Mesodermal cell (in vitro differentiated cells): ENCODE results near the gene PPFIA2.

Experiments
- H3K27ac ChIP-seq: 2 replicates; pipeline ENCODE4 v1.7.0; 2013; ENCODE audit warnings: mild to moderate bottlenecking, low read depth, low read length, moderate library complexity; ENCODE audit not compliant: severe bottlenecking
- H3K36me3 ChIP-seq: 2 replicates; pipeline ENCODE4 v1.7.1; 2013; ENCODE audit warnings: mild to moderate bottlenecking, low read length, moderate library complexity; ENCODE audit not compliant: control insufficient read depth, insufficient read depth
- H3K4me1 ChIP-seq: one replicate; pipeline ENCODE4 v1.7.1; 2013; ENCODE audit warnings: mild to moderate bottlenecking, low read length; ENCODE audit not compliant: insufficient read depth, control insufficient read depth, poor library complexity, severe bottlenecking
- H3K4me3 ChIP-seq: 2 replicates; pipeline ENCODE4 v1.7.0; 2013; ENCODE audit warnings: low read length, control low read depth, mild to moderate bottlenecking; ENCODE audit not compliant: insufficient read depth, poor library complexity, severe bottlenecking; ENCODE audit errors: extremely low read depth
- H3K9me3 ChIP-seq: 2 replicates; pipeline ENCODE4 v1.7.1; 2013; ENCODE audit warnings: mild to moderate bottlenecking, low read length, moderate library complexity; ENCODE audit not compliant: control insufficient read depth
- WGBS, 2 experiments: methylation state at CpG; one replicate each; pipeline ENCODE4 v1.1.5; 2013; ENCODE audit warnings: missing lambda C conversion rate in 2 of 2; ENCODE audit not compliant: insufficient coverage in 2 of 2; 5-methylcytosine and 5-hydroxymethylcytosine counted together

The PPFIA2 gene

GRCh38 chr12:81327425-81327824 lies 431.7 kb downstream of the PPFIA2 start:
- Histone ChIP-seq H3K4me3 (no peak overlapping the region), H3K4me1 (no peaks in the 10 kb centered on the region), H3K36me3 (no peaks in the 10 kb centered on the region), H3K9me3 (no peaks in the 10 kb centered on the region), H3K27ac (no peak overlapping the region)

DNA sequence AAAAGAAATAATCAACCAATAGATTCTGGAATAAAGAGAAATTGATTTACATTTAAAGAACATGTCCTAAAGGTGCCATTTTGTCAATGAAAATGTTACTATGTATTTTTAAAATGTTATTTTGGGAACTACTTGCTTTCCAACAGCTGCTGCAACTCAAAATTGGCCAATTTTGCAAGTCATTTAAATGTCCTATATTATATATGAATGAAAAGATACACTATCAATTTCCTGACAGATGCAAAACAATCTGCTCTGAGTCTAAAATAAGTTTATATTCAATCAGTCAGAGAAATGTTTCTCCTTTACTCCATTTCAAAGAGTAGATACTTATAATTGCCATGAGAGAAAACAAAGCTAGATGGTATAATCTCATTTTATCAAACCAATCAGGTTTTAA lies 434.1 kb downstream of the PPFIA2 start:
- no peak overlapping the region for H3K27ac ChIP-seq
- no peaks in the 10 kb centered on the region for H3K36me3 ChIP-seq
- H3K9me3 ChIP-seq, result no peaks in the 10 kb centered on the region
- H3K4me3 ChIP-seq, result no peak overlapping the region
- no peaks in the 10 kb centered on the region for H3K4me1 ChIP-seq

GRCh38 chr12:81314903-81315531 lies 444.1 kb downstream of the PPFIA2 start:
- Histone ChIP-seq H3K36me3 (no peaks in the 10 kb centered on the region), H3K27ac (no peak overlapping the region), H3K4me3 (no peak overlapping the region), H3K4me1 (no peaks in the 10 kb centered on the region), H3K9me3 (no peaks in the 10 kb centered on the region)
- 69 to 95% methylated on average over 2 of the region's 2 CpGs for WGBS, 2 experiments

DNA sequence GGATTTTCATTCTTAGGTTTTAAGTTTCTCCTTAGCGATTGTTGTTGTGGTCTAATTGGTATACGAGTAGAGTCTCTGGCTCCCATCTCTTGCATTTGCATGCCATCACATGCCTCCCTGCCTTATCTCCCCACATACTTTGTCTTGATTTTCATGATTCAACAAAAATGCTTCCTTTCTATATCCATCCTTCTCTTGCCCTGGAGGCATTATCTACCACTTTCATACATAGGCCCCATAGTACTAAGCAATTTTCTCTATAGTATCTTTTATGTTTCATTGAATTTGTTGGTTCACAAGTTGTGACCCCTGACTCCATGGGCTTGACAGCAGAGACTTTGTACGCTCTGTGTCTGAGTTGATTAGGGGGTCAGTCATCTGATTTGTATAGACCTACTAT lies 455.2 kb downstream of the PPFIA2 start:
- Histone ChIP-seq H3K36me3 (no peaks in the 10 kb centered on the region), H3K4me1 (peaks cover 3% of the 10 kb centered on the region), H3K27ac (no peak overlapping the region), H3K4me3 (no peak overlapping the region), H3K9me3 (no peaks in the 10 kb centered on the region)
- 60% methylated on average over 1 of the region's 3 CpGs; no CpG with 5 or more reads in 1 of the 2 experiments for WGBS, 2 experiments

- Histone ChIP-seq H3K4me1 (peaks cover 3% of the 10 kb centered on the region), H3K36me3 (no peaks in the 10 kb centered on the region), H3K4me3 (no peak overlapping the region), H3K9me3 (no peaks in the 10 kb centered on the region), H3K27ac (no peak overlapping the region)
- 80% methylated on average over 2 of the region's 2 CpGs; no CpG with 5 or more reads in 1 of the 2 experiments for WGBS, 2 experiments
Observed at GRCh38 chr12:81300454-81300853, 458.7 kb downstream of the PPFIA2 start.

- H3K4me1 ChIP-seq, result no peaks in the 10 kb centered on the region
- H3K27ac ChIP-seq, result no peak overlapping the region
- no peak overlapping the region for H3K4me3 ChIP-seq
- H3K9me3 ChIP-seq, result no peaks in the 10 kb centered on the region
- no peaks in the 10 kb centered on the region for H3K36me3 ChIP-seq
- no CpG with 5 or more reads among the region's 3 CpGs for WGBS, 2 experiments
Observed at GRCh38 chr12:81297601-81298000, 461.5 kb downstream of the PPFIA2 start.

DNA sequence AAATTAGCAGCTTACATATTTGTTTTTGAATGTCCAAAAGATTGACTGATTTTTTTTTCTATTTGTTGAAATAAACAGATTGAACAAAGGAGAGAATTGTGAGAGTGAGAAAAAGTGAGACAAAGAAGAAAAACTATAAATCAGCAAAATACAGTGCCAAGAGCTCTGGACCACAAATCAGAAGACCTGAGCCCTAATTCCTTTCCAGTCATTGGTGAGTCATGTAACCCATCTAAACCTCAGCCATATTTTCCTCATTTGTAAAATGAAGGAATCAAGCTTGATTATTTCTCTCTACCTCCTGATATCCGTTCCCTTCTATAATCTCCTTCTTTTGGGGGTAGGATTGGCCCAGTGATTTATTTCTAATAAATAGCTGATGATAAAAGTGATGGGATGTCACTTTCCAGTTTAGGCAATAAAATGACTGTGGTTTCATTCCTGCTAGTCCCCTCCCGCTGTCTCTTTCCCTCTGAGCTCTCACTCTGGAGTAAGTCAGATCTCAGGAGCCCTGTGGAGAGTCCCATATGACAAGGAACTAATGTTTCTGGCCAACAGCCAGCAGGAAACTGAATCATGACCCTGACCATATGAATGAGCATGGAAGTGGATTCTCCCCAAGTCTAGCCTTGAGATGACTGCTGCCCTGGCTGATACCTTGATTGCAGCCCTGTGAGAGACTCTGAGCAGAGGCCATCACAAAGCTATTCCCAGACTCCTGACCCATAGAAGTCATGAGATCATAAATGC lies 462.4 kb downstream of the PPFIA2 start:
- H3K4me3 ChIP-seq, result no peak overlapping the region
- no peaks in the 10 kb centered on the region for H3K36me3 ChIP-seq
- no peak overlapping the region for H3K27ac ChIP-seq
- WGBS, 2 experiments, result 100% methylated on average over 1 of the region's 2 CpGs
- no peaks in the 10 kb centered on the region for H3K4me1 ChIP-seq
- H3K9me3 ChIP-seq, result no peaks in the 10 kb centered on the region

DNA sequence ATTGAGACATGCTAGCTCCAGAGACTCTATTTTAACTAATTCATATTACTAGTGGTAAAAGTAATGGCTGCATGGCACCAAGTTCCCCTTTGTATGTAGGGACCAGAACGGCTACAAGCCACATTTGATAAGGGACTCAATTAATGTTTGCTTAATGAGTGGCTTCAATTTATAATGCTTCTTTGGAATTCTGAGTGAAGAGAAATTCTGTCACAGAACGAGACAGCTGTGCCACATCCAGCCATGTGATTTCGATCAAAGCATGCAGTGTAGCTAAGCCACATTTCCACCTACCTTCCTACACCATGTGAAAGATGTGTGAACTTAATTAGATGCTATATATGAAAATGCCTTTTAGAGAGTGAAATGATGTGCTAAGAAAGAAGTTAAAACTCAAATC lies 463.9 kb downstream of the PPFIA2 start:
- 89% methylated on average over 1 of the region's 3 CpGs; no CpG with 5 or more reads in 1 of the 2 experiments for WGBS, 2 experiments
- Histone ChIP-seq H3K4me3 (no peak overlapping the region), H3K9me3 (no peaks in the 10 kb centered on the region), H3K36me3 (no peaks in the 10 kb centered on the region), H3K4me1 (no peaks in the 10 kb centered on the region), H3K27ac (no peak overlapping the region)

- 78 to 92% methylated on average over 6 of the region's 12 CpGs for WGBS, 2 experiments
- Histone ChIP-seq H3K9me3 (no peaks in the 10 kb centered on the region), H3K27ac (no peak overlapping the region), H3K4me1 (no peaks in the 10 kb centered on the region), H3K4me3 (no peak overlapping the region), H3K36me3 (no peaks in the 10 kb centered on the region)
Observed at GRCh38 chr12:81294325-81295190, 464.6 kb downstream of the PPFIA2 start.

DNA sequence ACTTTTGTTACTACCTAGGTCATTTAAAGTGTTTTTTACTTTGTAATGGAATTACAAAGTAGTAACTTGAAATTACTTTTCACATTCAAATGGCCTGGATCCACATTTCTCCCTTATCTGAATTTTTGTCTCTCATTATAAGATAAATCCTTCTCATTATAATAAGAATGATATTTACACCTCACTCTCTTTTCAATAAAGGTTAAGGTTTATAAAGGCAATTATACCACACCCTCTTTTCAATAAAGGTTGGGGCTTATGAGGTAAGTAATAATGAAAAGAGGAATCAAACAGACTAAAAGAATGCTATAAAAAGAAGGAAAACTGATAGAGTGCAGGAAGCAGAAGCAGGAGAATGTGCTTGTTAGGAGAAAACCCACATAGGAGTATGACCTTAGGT lies 470.5 kb downstream of the PPFIA2 start:
- Histone ChIP-seq H3K4me3 (no peak overlapping the region), H3K9me3 (no peaks in the 10 kb centered on the region), H3K4me1 (no peaks in the 10 kb centered on the region), H3K36me3 (no peaks in the 10 kb centered on the region), H3K27ac (no peak overlapping the region)

DNA sequence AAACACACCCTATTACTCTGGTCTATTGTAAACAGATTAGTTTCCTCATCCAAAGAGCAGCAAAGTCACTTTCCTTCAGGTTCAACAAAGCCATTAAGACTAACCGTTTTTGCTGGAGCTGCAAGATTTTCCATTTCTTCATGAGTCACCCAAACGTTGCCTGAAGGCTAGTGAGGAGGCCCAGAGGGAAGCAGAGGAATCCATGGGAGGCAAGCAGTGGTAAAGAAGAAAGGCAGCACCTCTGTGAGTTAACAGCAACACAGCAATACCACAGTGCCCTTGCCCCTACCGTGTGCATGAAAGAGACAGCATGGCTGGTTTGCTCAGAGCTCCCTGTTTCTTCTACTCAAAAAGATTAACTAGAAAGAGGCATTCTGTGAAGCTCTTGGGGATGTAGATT lies 475.0 kb downstream of the PPFIA2 start:
- no peaks in the 10 kb centered on the region for H3K4me1 ChIP-seq
- no peak overlapping the region for H3K27ac ChIP-seq
- H3K36me3 ChIP-seq, result no peaks in the 10 kb centered on the region
- H3K9me3 ChIP-seq, result no peaks in the 10 kb centered on the region
- no peak overlapping the region for H3K4me3 ChIP-seq
- WGBS, 2 experiments, result 60% methylated on average over 1 of the region's 3 CpGs; no CpG with 5 or more reads in 1 of the 2 experiments
